Naive B cell (primary cell): ENCODE results near the gene SYCE1L. TPM values are rescaled to one million over a fixed set of nuclear protein-coding genes. Genes with fewer than 3 reads are reported as not detected.

Experiments
- ATAC-seq, 2 donors: fragments of 150-1000 bp; cut with Tn5 transposase; 2 replicates each; pipeline ENCODE4 v1.10.0; 2021; ENCODE audit warnings: low read depth in 2 of 2, mild to moderate bottlenecking in 2 of 2, moderate library complexity in 2 of 2
- DNase-seq: peaks from one replicate; pipeline ENCODE4 v3.0.0; 2022
- H3K27ac Mint-ChIP-seq, 6 donors: one replicate each; pipeline ENCODE4 v1.8.0; 2020 to 2022; ENCODE audit warnings: mild to moderate bottlenecking in 6 of 6, mixed read lengths in 6 of 6, moderate library complexity in 5 of 6, inconsistent platforms in 2 of 6
- H3K27me3 Mint-ChIP-seq, 3 donors: one replicate each; pipeline ENCODE4 v1.8.0; 2021 to 2022; ENCODE audit warnings: mixed read lengths in 3 of 3, mild to moderate bottlenecking in 1 of 3
- H3K36me3 Mint-ChIP-seq, 2 donors: one replicate each; pipeline ENCODE4 v1.8.0; 2020 to 2022; ENCODE audit warnings: mixed read lengths in 2 of 2, inconsistent platforms in 1 of 2, mild to moderate bottlenecking in 1 of 2
- H3K4me1 Mint-ChIP-seq, 3 donors: one replicate each; pipeline ENCODE4 v1.8.0; 2020 to 2022; ENCODE audit warnings: mixed read lengths in 3 of 3, inconsistent platforms in 1 of 3, mild to moderate bottlenecking in 1 of 3, moderate library complexity in 1 of 3
- H3K4me3 Mint-ChIP-seq, 8 donors: one replicate each; pipeline ENCODE4 v1.8.0; 2020 to 2022; ENCODE audit warnings: mild to moderate bottlenecking in 8 of 8, mixed read lengths in 8 of 8, moderate library complexity in 8 of 8, inconsistent platforms in 2 of 8
- H3K9me3 Mint-ChIP-seq, 7 donors: one replicate each; pipeline ENCODE4 v1.8.0; 2020 to 2022; ENCODE audit warnings: mixed read lengths in 7 of 7, mild to moderate bottlenecking in 5 of 7, inconsistent platforms in 2 of 7, moderate library complexity in 1 of 7
- polyA plus RNA-seq, 6 donors: library from polyadenylated mRNA; unstranded; fragments of 300-500 nt; fragmentation: Illumina TruSeq; gene quantifications; one replicate each; pipeline ENCODE4 v1.2.3, GENCODE V29; 2021; ENCODE audit warnings: low read depth in 6 of 6

Gene SYCE1L
- polyA plus RNA-seq, 6 donors from 2014 or later, result 0.45 to 1.00 (median 0.59) TPM; not detected in 3

- Mint-ChIP-seq H3K36me3 (no peaks in the 10 kb centered on the region), H3K27ac (peak overlapping the region in 2 of 6 donors; percentile 44 to 61), H3K4me3 (peak overlapping the region; percentile 77 to 95 (median 88)), H3K27me3 (no peaks in the 10 kb centered on the region), H3K4me1 (peaks cover 11 to 16% (median 14%) of the 10 kb centered on the region in 3 donors), H3K9me3 (no peaks in the 10 kb centered on the region)
- DNase-seq, result peak; percentile 66
- ATAC-seq, result peak; percentile 75 to 82
Measured at GRCh38 chr16:77212741-77213541, 13.7 kb downstream of the SYCE1L start.

DNA sequence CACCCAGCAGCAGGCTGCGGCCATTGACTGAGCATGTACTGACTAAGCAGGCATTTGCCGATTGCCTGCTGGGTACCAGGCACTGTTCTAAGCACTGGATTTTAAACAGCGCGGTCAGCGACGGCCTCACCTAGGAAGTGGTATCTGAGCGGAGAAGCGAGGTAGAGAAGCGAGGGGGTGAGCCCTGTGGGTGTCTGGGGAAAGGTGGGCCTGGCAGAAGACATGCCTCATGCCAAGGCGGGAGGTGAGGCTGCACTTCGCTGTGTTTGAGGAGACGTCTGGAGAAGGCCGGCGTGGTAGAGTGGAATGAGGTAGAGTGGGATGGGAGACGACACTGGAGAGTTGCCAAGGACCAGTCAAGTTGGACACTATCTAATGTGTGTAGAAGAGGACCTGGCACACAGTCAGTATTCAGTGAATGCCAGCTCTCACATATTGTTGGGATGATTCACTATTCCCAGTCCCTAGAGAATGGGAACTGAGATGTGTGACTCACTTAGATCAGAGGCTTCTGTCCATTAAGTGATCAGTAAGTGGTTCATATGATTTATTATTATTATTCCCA, 14.4 kb downstream of the SYCE1L start:
- Mint-ChIP-seq H3K27me3 (no peaks in the 10 kb centered on the region), H3K4me3 (peak overlapping the region; percentile 79 to 95 (median 88)), H3K36me3 (no peaks in the 10 kb centered on the region), H3K4me1 (peaks cover 11 to 16% (median 14%) of the 10 kb centered on the region in 3 donors), H3K9me3 (no peaks in the 10 kb centered on the region), H3K27ac (peak overlapping the region in 2 of 6 donors; percentile 53 to 61)
- no peak for ATAC-seq
- no peak for DNase-seq

- H3K4me1 Mint-ChIP-seq, result peaks cover 11 to 16% (median 14%) of the 10 kb centered on the region in 3 donors
- H3K9me3 Mint-ChIP-seq, result no peaks in the 10 kb centered on the region
- DNase-seq (no peak), ATAC-seq (no peak)
- no peak overlapping the region for H3K27ac Mint-ChIP-seq
- no peaks in the 10 kb centered on the region for H3K36me3 Mint-ChIP-seq
- H3K27me3 Mint-ChIP-seq, result no peaks in the 10 kb centered on the region
- H3K4me3 Mint-ChIP-seq, result peak overlapping the region in 2 of 8 donors; percentile 88
Measured at GRCh38 chr16:77214411-77215138, 15.4 kb downstream of the SYCE1L start.

GRCh38 chr16:77219437-77219836, 20.2 kb downstream of the SYCE1L start:
- Mint-ChIP-seq H3K9me3 (no peaks in the 10 kb centered on the region), H3K4me1 (no peaks in the 10 kb centered on the region), H3K36me3 (no peaks in the 10 kb centered on the region), H3K27me3 (no peaks in the 10 kb centered on the region), H3K27ac (peak overlapping the region in 2 of 6 donors; percentile 50 to 58), H3K4me3 (peak overlapping the region in 1 of 8 donors; percentile 18)
- no peak for ATAC-seq
- DNase-seq, result no peak

- Mint-ChIP-seq H3K27ac (peak overlapping the region in 1 of 6 donors; percentile 41), H3K27me3 (peaks cover 0 to 4% (median 0%) of the 10 kb centered on the region in 3 donors), H3K36me3 (no peaks in the 10 kb centered on the region), H3K4me1 (no peaks in the 10 kb centered on the region), H3K4me3 (no peak overlapping the region), H3K9me3 (no peaks in the 10 kb centered on the region)
- ATAC-seq, result no peak
- DNase-seq, result no peak
Measured at GRCh38 chr16:77220427-77220826, 21.2 kb downstream of the SYCE1L start.

DNA sequence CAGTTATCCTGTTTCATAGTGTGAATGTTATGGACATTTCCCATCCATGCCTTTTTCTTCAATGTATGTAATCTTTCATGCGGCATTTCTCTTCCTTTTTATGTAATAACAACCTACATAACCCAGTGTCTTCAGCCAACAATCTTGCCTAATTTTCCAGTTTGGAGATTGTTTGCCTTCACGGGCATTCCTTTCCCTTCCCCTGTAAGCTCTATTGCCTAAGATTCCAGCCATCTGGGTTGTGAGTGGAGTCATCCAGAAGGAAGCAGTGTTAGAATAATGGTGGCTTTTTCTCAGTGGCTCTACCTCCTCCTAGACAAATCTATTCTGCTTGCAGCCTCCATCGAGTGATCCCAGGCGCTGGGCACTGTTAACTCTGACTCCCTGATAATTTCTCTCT, 22.3 kb downstream of the SYCE1L start:
- Mint-ChIP-seq H3K36me3 (no peaks in the 10 kb centered on the region), H3K4me3 (no peak overlapping the region), H3K9me3 (no peaks in the 10 kb centered on the region), H3K4me1 (no peaks in the 10 kb centered on the region), H3K27ac (no peak overlapping the region), H3K27me3 (peaks cover 0 to 6% (median 0%) of the 10 kb centered on the region in 3 donors)
- DNase-seq (no peak), ATAC-seq (no peak)

DNA sequence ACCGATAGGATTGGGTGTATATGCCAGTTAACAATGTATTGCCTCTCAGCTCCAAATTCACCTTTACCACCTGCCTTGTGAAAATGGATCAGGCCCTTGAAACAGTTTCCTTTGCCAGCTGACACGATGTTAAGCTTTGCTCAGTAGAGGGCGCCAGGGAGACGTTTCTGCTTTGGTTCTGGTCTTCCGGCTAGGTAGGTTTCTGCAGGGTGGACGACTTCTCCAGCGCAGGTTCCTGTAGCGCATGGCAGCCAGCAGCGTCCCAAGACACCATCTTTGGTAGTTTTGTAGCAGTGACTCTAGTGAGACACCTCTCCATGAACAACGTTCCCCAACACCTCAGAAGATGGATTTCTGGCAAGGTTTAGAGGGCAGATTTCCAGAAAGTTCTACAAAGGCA, 24.0 kb downstream of the SYCE1L start:
- H3K36me3 Mint-ChIP-seq, result no peaks in the 10 kb centered on the region
- H3K27me3 Mint-ChIP-seq, result peaks cover 0 to 6% (median under 1%) of the 10 kb centered on the region in 3 donors
- no peak for ATAC-seq
- no peak overlapping the region for H3K4me3 Mint-ChIP-seq
- no peaks in the 10 kb centered on the region for H3K4me1 Mint-ChIP-seq
- DNase-seq, result no peak
- no peaks in the 10 kb centered on the region for H3K9me3 Mint-ChIP-seq
- no peak overlapping the region for H3K27ac Mint-ChIP-seq

DNA sequence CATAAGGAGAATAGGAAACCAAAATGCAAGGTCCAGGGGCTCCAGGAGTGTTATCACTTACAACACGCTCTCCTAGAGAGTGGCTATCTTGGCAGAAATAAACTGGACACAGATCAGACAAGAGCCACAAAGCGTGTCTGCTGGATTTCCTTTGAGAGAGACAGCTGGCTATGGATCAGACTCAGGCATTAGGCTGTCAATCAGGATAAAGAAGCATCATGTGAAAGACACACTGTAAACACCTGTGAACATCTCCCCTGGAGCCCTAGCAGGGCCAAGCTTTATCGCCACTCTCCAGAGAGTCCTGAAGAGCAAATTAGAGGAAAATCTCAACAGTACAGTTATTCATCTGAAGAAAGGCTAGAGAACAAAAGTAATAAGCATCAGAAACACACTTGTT, 26.0 kb downstream of the SYCE1L start:
- no peak overlapping the region for H3K27ac Mint-ChIP-seq

GRCh38 chr16:77227745-77228144, 28.5 kb downstream of the SYCE1L start:
- H3K36me3 Mint-ChIP-seq, result no peaks in the 10 kb centered on the region

More for the DNA sequence above, 26.0 kb downstream of the SYCE1L start:
- Mint-ChIP-seq H3K27me3 (peaks cover 6 to 11% (median 9%) of the 10 kb centered on the region in 3 donors), H3K4me3 (no peak overlapping the region), H3K36me3 (no peaks in the 10 kb centered on the region), H3K4me1 (no peaks in the 10 kb centered on the region), H3K9me3 (no peaks in the 10 kb centered on the region)
- ATAC-seq (no peak), DNase-seq (no peak)

GRCh38 chr16:77231047-77231446, 31.8 kb downstream of the SYCE1L start:
- ATAC-seq (no peak), DNase-seq (no peak)
- H3K9me3 Mint-ChIP-seq, result no peaks in the 10 kb centered on the region
- H3K27ac Mint-ChIP-seq, result no peak overlapping the region
- H3K36me3 Mint-ChIP-seq, result no peaks in the 10 kb centered on the region
- H3K4me3 Mint-ChIP-seq, result no peak overlapping the region
- H3K4me1 Mint-ChIP-seq, result peaks cover 1 to 2% (median 2%) of the 10 kb centered on the region in 3 donors
- peaks cover 23 to 33% (median 33%) of the 10 kb centered on the region in 3 donors for H3K27me3 Mint-ChIP-seq

More at GRCh38 chr16:77227745-77228144, 28.5 kb downstream of the SYCE1L start:
- Mint-ChIP-seq H3K4me3 (no peak overlapping the region), H3K4me1 (no peaks in the 10 kb centered on the region), H3K27ac (no peak overlapping the region), H3K27me3 (peaks cover 11 to 18% (median 12%) of the 10 kb centered on the region in 3 donors), H3K9me3 (no peaks in the 10 kb centered on the region)
- ATAC-seq (no peak), DNase-seq (no peak)

- H3K36me3 Mint-ChIP-seq, result no peaks in the 10 kb centered on the region
- H3K9me3 Mint-ChIP-seq, result no peaks in the 10 kb centered on the region
- H3K4me3 Mint-ChIP-seq, result no peak overlapping the region
- H3K27ac Mint-ChIP-seq, result no peak overlapping the region
- DNase-seq (no peak), ATAC-seq (no peak)
- peaks cover 6 to 7% (median 6%) of the 10 kb centered on the region in 3 donors for H3K4me1 Mint-ChIP-seq
- H3K27me3 Mint-ChIP-seq, result peaks cover 33 to 37% (median 36%) of the 10 kb centered on the region in 3 donors
Measured at GRCh38 chr16:77233799-77234519, 34.8 kb downstream of the SYCE1L start.

DNA sequence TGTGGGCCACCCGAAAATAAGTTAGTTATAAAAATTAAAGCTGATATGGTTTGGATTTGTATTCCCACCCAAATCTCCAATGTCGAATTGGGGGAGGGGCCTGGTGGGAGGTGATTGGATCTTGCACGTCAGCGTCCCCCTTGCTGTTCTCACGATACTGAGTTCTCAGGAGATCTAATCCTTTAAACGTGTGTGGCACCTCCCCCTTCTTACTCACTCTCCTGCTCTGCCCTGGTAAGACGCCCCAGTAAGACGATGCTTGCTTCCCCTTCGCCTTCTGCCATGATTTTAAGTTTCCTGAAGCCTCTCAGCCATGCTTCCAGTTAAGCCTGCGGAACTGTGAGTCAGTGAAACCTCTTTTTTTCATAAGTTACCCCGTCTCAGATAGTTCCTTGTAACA, 35.4 kb downstream of the SYCE1L start:
- peaks cover 6 to 7% (median 6%) of the 10 kb centered on the region in 3 donors for H3K4me1 Mint-ChIP-seq
- no peak for ATAC-seq
- H3K27ac Mint-ChIP-seq, result no peak overlapping the region
- no peak for DNase-seq
- peaks cover 31 to 41% (median 35%) of the 10 kb centered on the region in 3 donors for H3K27me3 Mint-ChIP-seq
- H3K4me3 Mint-ChIP-seq, result no peak overlapping the region
- no peaks in the 10 kb centered on the region for H3K36me3 Mint-ChIP-seq
- no peaks in the 10 kb centered on the region for H3K9me3 Mint-ChIP-seq

DNA sequence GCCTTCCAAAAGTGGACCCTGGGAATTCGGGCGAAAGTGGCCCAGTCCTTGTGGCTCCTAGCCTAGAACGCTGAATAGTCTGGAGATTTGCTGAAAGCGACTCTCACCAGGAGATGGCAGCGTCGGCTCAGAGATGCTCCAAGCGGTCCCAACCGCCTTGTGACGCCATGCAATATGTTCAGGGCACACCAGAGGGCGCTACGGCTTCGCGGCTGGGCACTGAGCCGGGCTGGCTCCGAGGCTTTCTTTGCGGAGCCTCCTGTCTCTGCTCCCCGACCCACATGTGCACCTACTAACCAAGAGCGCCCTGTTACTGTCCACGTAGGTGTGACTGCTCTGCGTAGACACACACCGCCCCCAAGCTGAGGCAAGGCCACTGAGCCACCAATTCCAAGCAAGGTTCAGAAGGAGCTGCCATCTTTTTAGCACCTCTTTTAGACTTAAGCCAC, 36.9 kb downstream of the SYCE1L start:
- DNase-seq (peak; percentile 76), ATAC-seq (peak; percentile 96)
- Mint-ChIP-seq H3K27me3 (peaks cover 30 to 36% (median 31%) of the 10 kb centered on the region in 3 donors), H3K4me3 (peak overlapping the region in 6 of 8 donors; percentile 18 to 65 (median 51)), H3K27ac (no peak overlapping the region), H3K9me3 (no peaks in the 10 kb centered on the region), H3K4me1 (peaks cover 6 to 7% (median 6%) of the 10 kb centered on the region in 3 donors), H3K36me3 (no peaks in the 10 kb centered on the region)
